ENCODE measurements around the gene CYP3A4.
"Not testable (repeated sequence)": the region's sequence is repeated elsewhere in the genome, so short reads cannot be mapped to it uniquely, and the experiment has no call there.

CYP3A4 gene

GRCh38 chr7:99751322-99752052 is 32.5 kb downstream of the CYP3A4 start:
- DNase-seq, result not testable (repeated sequence)

- no peak for DNase-seq
Observed at GRCh38 chr7:99748846-99749579, 35.0 kb downstream of the CYP3A4 start.

- DNase-seq, result not testable (repeated sequence)
Observed at GRCh38 chr7:99746915-99747314, 37.1 kb downstream of the CYP3A4 start.

GRCh38 chr7:99745395-99745794 is 38.6 kb downstream of the CYP3A4 start:
- not testable (repeated sequence) for DNase-seq

- no peak for DNase-seq
Observed at GRCh38 chr7:99742737-99743394, 41.1 kb downstream of the CYP3A4 start.

- no peak for DNase-seq
Observed at GRCh38 chr7:99741441-99741795, 42.6 kb downstream of the CYP3A4 start.

GRCh38 chr7:99740573-99741440 is 43.2 kb downstream of the CYP3A4 start:
- DNase-seq, result no peak

- no peak for DNase-seq
Observed at GRCh38 chr7:99739699-99740572, 44.0 kb downstream of the CYP3A4 start.

GRCh38 chr7:99737726-99738125 is 46.3 kb downstream of the CYP3A4 start:
- no peak for DNase-seq

- DNase-seq, result not testable (repeated sequence)
Observed at GRCh38 chr7:99736667-99737066, 47.3 kb downstream of the CYP3A4 start.

- DNase-seq, result no peak
Observed at GRCh38 chr7:99734987-99735386, 49.0 kb downstream of the CYP3A4 start, which contains the start of gene CYP3A7. Gene CYP3A7 (minus strand): TSS chr7:99735196. CDS start chr7:99735093, 103 bp downstream.

- DNase-seq, result peak in 1 of 2 donors; percentile 1
Observed at GRCh38 chr7:99733448-99733847, 50.5 kb downstream of the CYP3A4 start.

- DNase-seq, result no peak
Observed at GRCh38 chr7:99733003-99733402, 51.0 kb downstream of the CYP3A4 start.

- no peak for DNase-seq
Observed at GRCh38 chr7:99731638-99732374, 52.2 kb downstream of the CYP3A4 start.

- no peak for DNase-seq
Observed at GRCh38 chr7:99730992-99731391, 53.0 kb downstream of the CYP3A4 start.

GRCh38 chr7:99730238-99730810 is 53.7 kb downstream of the CYP3A4 start:
- no peak for DNase-seq

- DNase-seq, result no peak
Observed at GRCh38 chr7:99729486-99730237, 54.3 kb downstream of the CYP3A4 start.

- no peak for DNase-seq
Observed at GRCh38 chr7:99728615-99729014, 55.4 kb downstream of the CYP3A4 start.

GRCh38 chr7:99723201-99723600 is 60.8 kb downstream of the CYP3A4 start:
- DNase-seq, result not testable (repeated sequence)

All from CD4-positive, alpha-beta T cell treated with Interferon alpha-2 for 1 hour (primary cell).